ENCODE data around the gene DIAPH2.
A peak's percentile ranks its signal among the peaks of the same experiment; 100 is the strongest.

DIAPH2 gene

GRCh38 chrX:97268182-97268680, 583.6 kb downstream of the DIAPH2 start:
- TF ChIP-seq MYC (IDR thresholded peaks at IDR 0.05; ENCODE audit: low read depth, low read length), result no peak
- TF ChIP-seq MAX (IDR thresholded peaks at IDR 0.05; ENCODE audit: low read depth, low read length), result no peak
- no peak for TF ChIP-seq POLR2A (IDR thresholded peaks at IDR 0.05; ENCODE audit: extremely low read depth, insufficient read length)
- TF ChIP-seq CTCF (IDR thresholded peaks at IDR 0.05; ENCODE audit: low read depth, low read length), result no peak
- DNase-seq (ENCODE audit: low read depth), result peak; percentile 3
- H3K4me3 ChIP-seq (ENCODE audit: low read depth, low read length), result no peak overlapping the region

GRCh38 chrX:97284531-97284930, 599.9 kb downstream of the DIAPH2 start:
- no peak for TF ChIP-seq MYC (IDR thresholded peaks at IDR 0.05; ENCODE audit: low read depth, low read length)
- no peak for TF ChIP-seq POLR2A (IDR thresholded peaks at IDR 0.05; ENCODE audit: extremely low read depth, insufficient read length)
- TF ChIP-seq MAX (IDR thresholded peaks at IDR 0.05; ENCODE audit: low read depth, low read length), result no peak
- TF ChIP-seq CTCF (IDR thresholded peaks at IDR 0.05; ENCODE audit: low read depth, low read length), result no peak
- no peak overlapping the region for H3K4me3 ChIP-seq (ENCODE audit: low read depth, low read length)
- no peak for DNase-seq (ENCODE audit: low read depth)

DNA sequence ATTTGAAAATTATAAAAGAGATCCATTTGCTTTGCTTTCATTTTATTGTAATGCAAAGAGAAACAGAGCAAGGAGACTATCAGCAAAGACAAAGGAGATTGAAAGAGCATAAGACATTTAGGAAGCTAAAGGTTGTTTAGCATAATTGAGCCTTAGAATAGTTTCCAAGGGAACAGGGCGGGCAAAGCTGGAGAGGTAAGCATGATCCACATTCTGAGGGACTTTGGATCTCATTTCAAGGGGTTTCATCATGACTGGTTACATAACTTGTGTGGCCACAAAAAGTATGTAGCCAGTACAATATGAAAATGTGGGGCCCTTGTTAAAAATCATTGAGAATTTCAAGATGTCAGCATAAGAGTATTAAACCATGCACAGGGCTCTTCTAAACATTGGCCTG, 605.6 kb downstream of the DIAPH2 start:
- no peak overlapping the region for H3K4me3 ChIP-seq (ENCODE audit: low read depth, low read length)
- no peak for DNase-seq (ENCODE audit: low read depth)
- TF ChIP-seq MAX (IDR thresholded peaks at IDR 0.05; ENCODE audit: low read depth, low read length), result no peak
- no peak for TF ChIP-seq MYC (IDR thresholded peaks at IDR 0.05; ENCODE audit: low read depth, low read length)
- TF ChIP-seq POLR2A (IDR thresholded peaks at IDR 0.05; ENCODE audit: extremely low read depth, insufficient read length), result no peak
- no peak for TF ChIP-seq CTCF (IDR thresholded peaks at IDR 0.05; ENCODE audit: low read depth, low read length)

DNA sequence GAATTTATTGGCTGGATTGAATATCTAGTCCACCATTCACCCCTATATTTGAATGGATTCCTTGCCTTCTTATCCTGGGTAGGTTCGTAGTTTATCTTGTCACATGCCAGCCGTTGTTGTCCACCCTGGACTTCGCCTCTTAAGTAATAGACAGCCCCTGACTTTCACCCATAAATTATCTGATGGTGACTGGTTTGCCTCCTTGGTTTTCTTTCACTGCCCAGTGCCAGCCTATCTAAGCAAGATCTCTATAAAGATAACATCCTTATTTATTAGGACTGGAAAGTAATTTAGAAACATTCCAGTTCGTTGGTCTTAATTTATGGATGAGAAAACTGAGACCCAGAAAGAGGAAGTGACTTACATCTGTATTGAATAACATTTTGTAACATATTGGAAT, 609.4 kb downstream of the DIAPH2 start:
- TF ChIP-seq MAX (IDR thresholded peaks at IDR 0.05; ENCODE audit: low read depth, low read length) (no peak), MYC (IDR thresholded peaks at IDR 0.05; ENCODE audit: low read depth, low read length) (no peak)
- peak; percentile 1 for DNase-seq (ENCODE audit: low read depth)
- H3K4me3 ChIP-seq (ENCODE audit: low read depth, low read length), result no peak overlapping the region

GRCh38 chrX:97295954-97296353, 611.3 kb downstream of the DIAPH2 start:
- TF ChIP-seq MAX (IDR thresholded peaks at IDR 0.05; ENCODE audit: low read depth, low read length) (no peak), POLR2A (IDR thresholded peaks at IDR 0.05; ENCODE audit: extremely low read depth, insufficient read length) (no peak), MYC (IDR thresholded peaks at IDR 0.05; ENCODE audit: low read depth, low read length) (no peak), CTCF (IDR thresholded peaks at IDR 0.05; ENCODE audit: low read depth, low read length) (no peak)
- DNase-seq (ENCODE audit: low read depth), result no peak
- H3K4me3 ChIP-seq (ENCODE audit: low read depth, low read length), result no peak overlapping the region

DNA sequence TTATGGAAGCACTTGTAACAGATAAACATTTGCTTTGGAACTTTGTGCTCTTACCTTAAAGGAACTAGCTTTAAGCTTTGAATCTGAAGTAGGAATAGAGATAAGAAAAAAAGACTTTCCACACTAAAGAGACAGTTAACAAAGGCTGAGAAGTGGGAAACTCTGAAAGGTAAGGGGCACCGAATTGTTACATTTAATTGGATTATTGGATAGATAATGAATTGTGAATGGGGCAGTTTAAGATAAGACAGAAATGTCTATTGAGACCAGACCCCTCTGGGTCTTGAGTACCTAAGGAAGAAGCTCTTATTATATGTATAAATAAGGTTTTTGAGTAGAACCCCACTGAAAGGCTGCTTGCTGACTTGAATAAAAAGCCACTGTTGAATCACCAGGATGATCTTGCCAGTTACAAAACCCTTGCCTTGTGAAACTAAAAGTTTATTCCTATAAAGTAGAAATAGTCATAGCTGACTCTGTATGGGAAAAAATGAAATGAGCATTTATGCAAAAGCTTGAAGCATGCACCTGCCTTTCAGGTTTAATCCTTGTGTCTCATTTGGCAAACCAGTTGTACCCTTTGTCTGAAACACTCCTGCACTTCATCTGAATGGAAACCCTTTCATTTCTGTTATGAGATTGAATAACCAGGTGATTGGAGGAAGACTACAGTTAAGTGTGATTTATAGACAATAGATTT, 622.3 kb downstream of the DIAPH2 start:
- H3K4me3 ChIP-seq (ENCODE audit: low read depth, low read length), result no peak overlapping the region
- no peak for DNase-seq (ENCODE audit: low read depth)
- TF ChIP-seq CTCF (IDR thresholded peaks at IDR 0.05; ENCODE audit: low read depth, low read length), result no peak
- TF ChIP-seq POLR2A (IDR thresholded peaks at IDR 0.05; ENCODE audit: extremely low read depth, insufficient read length), result no peak
- TF ChIP-seq MYC (IDR thresholded peaks at IDR 0.05; ENCODE audit: low read depth, low read length), result no peak
- no peak for TF ChIP-seq MAX (IDR thresholded peaks at IDR 0.05; ENCODE audit: low read depth, low read length)

All from NB4 (cell line).